ENCODE measurements around the gene CA11. TPM values are rescaled to one million over a fixed set of nuclear protein-coding genes. Genes with fewer than 3 reads are reported as not detected.

CA11 gene
- total and polyA plus RNA-seq, 5 donors: 8.6 to 16.6 (median 14.2) TPM

DNA sequence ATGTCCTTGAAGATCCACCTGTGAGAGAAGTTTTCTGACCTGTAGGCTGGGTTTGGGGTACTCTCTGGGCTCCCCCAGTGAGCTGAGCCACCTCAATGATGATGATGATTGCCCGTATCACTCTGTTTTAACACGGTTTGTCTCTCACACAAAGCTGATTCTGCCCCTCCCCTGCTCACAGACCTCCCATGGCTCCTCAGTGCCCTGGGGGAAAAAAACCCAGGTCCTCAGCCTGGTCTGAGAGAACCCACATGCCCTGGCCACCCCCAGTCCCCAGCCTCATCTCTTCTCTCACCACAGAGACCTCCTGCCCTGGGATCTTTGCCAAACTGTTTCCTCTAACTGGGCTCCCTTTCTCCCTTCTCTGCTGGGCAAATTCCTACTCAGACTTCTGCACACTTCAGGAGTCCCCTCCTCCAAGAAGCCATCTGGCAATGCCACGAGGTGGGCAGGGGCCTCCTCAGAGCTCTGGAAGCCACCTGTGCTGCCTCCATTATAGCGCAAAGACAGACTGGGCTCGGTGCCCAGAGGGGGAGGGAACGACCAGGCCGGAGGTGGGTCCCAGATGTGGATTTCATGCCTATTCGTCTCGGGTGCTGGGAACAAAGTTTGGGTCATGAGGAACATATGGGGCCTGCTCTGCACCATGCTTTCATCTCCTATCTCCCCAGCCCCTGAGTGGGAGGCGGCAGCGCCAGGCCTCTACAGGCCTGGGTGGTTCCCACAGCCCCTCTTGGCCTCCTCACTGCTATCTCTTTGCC is 8.5 kb upstream of the CA11 start:
- no peak overlapping the region for H3K4me3 ChIP-seq (ENCODE audit: low read length)
- no peaks in the 10 kb centered on the region for H3K4me1 ChIP-seq (ENCODE audit: control insufficient read depth, insufficient read depth, low read length)
- no peaks in the 10 kb centered on the region for H3K9me3 ChIP-seq (ENCODE audit: control insufficient read depth, low read length)
- H3K27ac ChIP-seq (ENCODE audit: low read length): no peak overlapping the region
- no peak for ATAC-seq
- WGBS: 41% methylated on average over 11 of the region's 11 CpGs
- no peak for DNase-seq
- intact Hi-C loops (cut with DNase I): no loop called here
- no peaks in the 10 kb centered on the region for H3K27me3 ChIP-seq (ENCODE audit: control insufficient read depth, insufficient read depth)

DNA sequence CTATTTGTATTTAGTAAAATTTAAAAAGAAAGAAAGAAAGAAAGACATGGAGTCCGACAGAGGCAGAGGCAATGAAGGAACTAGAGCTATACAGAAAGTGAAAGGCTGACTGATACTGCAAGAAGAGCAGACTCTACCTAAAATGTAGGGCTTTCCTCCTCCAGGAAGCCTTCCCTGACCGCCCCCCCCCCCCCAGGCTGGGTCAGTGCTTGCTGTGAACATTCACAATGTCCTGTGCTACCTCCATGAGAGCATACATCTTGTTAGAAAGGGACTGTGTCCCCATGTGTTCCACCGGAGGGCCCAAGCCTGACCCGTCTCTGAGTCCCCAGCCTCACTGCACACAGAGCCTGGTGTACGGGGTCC is 5.7 kb upstream of the CA11 start:
- no peaks in the 10 kb centered on the region for H3K9me3 ChIP-seq (ENCODE audit: control insufficient read depth, low read length)
- ATAC-seq: peak in 1 of 2 donors; percentile 24
- 92% methylated on average over 5 of the region's 5 CpGs for WGBS
- DNase-seq: no peak
- no peak overlapping the region for H3K27ac ChIP-seq (ENCODE audit: low read length)
- H3K27me3 ChIP-seq (ENCODE audit: control insufficient read depth, insufficient read depth): no peaks in the 10 kb centered on the region
- H3K4me3 ChIP-seq (ENCODE audit: low read length): no peak overlapping the region
- intact Hi-C loops (cut with DNase I): no loop called here
- no peaks in the 10 kb centered on the region for H3K4me1 ChIP-seq (ENCODE audit: control insufficient read depth, insufficient read depth, low read length)

DNA sequence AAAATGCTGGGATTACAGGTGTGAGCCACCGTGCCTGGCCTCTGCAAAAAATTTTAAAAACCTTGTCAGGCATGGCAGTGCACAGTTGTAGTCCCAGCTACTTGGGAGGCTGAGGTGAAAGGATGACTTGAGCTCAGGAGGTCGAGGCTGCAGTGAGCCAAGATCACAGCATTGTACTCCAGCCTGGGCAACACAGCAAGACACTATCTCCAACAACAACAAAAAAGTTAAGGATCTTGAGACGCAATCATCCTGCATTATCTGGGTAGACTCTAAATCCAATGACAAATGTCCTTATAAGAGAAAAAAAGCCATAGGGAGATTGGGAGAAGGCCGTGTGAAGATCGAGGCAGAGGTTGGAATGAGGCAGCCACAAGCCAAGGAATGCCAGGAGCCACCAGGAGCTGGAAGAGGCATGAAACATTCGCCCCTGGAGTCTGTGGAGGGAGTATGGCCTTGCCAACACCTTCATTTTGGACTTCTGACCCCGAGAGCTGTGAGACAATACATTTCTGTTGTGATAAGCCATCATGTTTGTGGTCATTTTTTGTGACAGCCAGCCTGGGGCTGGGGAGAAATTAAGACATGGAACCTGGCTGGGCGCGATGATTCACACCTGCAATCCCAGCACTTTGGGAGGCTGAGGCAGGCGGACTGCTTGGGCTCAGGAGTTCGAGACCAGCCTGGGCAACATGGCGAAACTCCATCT is 5.1 kb upstream of the CA11 start:
- intact Hi-C loops (cut with DNase I): no loop called here

DNA sequence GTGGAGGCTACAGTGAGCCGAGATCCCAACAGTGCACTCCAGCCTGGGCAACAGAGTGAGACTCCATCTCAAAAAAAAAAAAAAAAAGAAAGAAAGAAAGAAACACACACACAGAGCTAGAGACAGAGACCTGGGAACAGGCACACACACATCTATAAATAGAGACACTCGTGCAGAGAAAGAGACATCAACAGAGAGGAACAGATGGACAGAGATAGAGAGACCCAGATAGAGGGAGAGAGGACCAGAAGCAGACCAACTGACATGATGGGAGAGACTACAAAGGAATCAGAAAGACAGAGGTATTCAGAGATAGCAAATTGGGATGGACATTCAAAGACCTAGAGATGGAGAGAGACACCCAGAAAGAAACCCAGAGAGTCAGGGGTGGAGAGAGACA is 2.1 kb upstream of the CA11 start:
- Histone ChIP-seq H3K27ac (ENCODE audit: low read length) (no peak overlapping the region), H3K27me3 (ENCODE audit: control insufficient read depth, insufficient read depth) (no peaks in the 10 kb centered on the region), H3K4me3 (ENCODE audit: low read length) (no peak overlapping the region), H3K9me3 (ENCODE audit: control insufficient read depth, low read length) (no peaks in the 10 kb centered on the region), H3K4me1 (ENCODE audit: control insufficient read depth, insufficient read depth, low read length) (no peaks in the 10 kb centered on the region)
- intact Hi-C loops (cut with DNase I): loop anchor here in 3 of 4 donors (5.0 to 10.0 kb wide), 2 partner anchors 187 to 189 kb away; partner anchors contain the start of gene HSD17B14 (in 3 of the 3)
- WGBS: 62% methylated on average over 2 of the region's 2 CpGs
- DNase-seq (no peak), ATAC-seq (no peak)

More for the DNA sequence above, 5.1 kb upstream of the CA11 start:
- no peaks in the 10 kb centered on the region for H3K4me1 ChIP-seq (ENCODE audit: control insufficient read depth, insufficient read depth, low read length)
- no peak overlapping the region for H3K27ac ChIP-seq (ENCODE audit: low read length)
- no peak overlapping the region for H3K4me3 ChIP-seq (ENCODE audit: low read length)
- H3K9me3 ChIP-seq (ENCODE audit: control insufficient read depth, low read length): no peaks in the 10 kb centered on the region
- no peak for ATAC-seq
- WGBS: 90% methylated on average over 12 of the region's 12 CpGs
- DNase-seq: no peak
- H3K27me3 ChIP-seq (ENCODE audit: control insufficient read depth, insufficient read depth): no peaks in the 10 kb centered on the region

DNA sequence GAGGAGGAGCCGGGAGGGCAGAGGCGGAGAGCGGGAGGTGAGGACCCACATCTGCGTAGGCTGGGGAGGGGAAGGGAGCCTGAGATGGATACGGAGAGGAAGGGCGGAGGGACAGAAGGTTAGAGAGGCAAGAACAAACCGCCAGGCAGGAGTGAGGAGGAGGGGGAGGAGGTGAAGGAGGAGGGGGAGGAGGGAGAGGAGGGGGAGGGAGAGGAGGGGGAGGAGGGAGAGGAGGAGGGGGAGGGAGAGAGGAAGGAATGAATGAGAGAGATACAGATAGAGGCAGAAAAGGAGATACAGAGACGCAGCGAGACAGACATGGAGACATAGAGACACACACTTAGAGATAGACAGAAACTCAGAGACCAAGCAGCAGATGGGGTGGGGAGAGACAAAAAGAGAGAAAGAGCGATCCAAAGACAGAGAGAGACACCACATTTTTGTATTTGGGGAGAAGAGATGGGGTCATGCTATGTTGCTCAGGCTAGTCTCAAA is 782 bp upstream of the CA11 start:
- DNase-seq: no peak
- Histone ChIP-seq H3K4me3 (ENCODE audit: low read length) (peak overlapping the region; percentile 63), H3K27ac (ENCODE audit: low read length) (no peak overlapping the region), H3K27me3 (ENCODE audit: control insufficient read depth, insufficient read depth) (no peaks in the 10 kb centered on the region), H3K9me3 (ENCODE audit: control insufficient read depth, low read length) (no peaks in the 10 kb centered on the region), H3K4me1 (ENCODE audit: control insufficient read depth, insufficient read depth, low read length) (no peaks in the 10 kb centered on the region)
- 12% methylated on average over 8 of the region's 10 CpGs for WGBS
- intact Hi-C loops (cut with DNase I): loop anchor here in 3 of 4 donors (5.0 to 10.0 kb wide), 2 partner anchors 188 to 191 kb away; partner anchors contain the start of gene HSD17B14 (in 3 of the 3)
- no peak for ATAC-seq

DNA sequence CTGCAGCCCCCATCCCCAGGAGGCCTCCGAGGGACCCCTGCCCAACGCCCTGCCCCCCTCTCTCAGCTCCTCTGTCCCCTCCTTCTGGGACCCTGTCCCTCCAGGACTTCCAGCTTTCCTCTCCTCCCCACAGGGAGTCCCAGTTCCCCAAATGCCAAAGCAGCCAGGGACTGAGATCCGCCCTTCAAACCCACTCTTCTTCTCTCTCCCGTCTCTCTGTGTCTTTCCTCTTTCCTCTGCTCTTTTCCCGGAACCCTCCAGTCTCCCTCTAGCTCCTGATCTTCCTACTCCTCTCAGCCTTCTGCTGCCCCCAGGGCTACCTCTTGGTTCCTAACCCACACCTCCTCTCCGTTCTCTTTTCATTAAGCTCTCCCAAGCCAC is 377 bp downstream of the CA11 start:
- peak; percentile 8 to 10 for ATAC-seq
- Histone ChIP-seq H3K4me1 (ENCODE audit: control insufficient read depth, insufficient read depth, low read length) (no peaks in the 10 kb centered on the region), H3K27ac (ENCODE audit: low read length) (peak overlapping the region; percentile 63), H3K9me3 (ENCODE audit: control insufficient read depth, low read length) (no peaks in the 10 kb centered on the region), H3K27me3 (ENCODE audit: control insufficient read depth, insufficient read depth) (no peaks in the 10 kb centered on the region), H3K4me3 (ENCODE audit: low read length) (peak overlapping the region; percentile 63)
- WGBS: under 1% methylated on average over 6 of the region's 6 CpGs
- DNase-seq: peak in 1 of 3 donors; percentile 76
- intact Hi-C loops (cut with DNase I): loop anchor here in 3 of 4 donors (5.0 to 10.0 kb wide), 2 partner anchors 189 to 192 kb away; partner anchors contain the start of gene HSD17B14 (in 3 of the 3)

DNA sequence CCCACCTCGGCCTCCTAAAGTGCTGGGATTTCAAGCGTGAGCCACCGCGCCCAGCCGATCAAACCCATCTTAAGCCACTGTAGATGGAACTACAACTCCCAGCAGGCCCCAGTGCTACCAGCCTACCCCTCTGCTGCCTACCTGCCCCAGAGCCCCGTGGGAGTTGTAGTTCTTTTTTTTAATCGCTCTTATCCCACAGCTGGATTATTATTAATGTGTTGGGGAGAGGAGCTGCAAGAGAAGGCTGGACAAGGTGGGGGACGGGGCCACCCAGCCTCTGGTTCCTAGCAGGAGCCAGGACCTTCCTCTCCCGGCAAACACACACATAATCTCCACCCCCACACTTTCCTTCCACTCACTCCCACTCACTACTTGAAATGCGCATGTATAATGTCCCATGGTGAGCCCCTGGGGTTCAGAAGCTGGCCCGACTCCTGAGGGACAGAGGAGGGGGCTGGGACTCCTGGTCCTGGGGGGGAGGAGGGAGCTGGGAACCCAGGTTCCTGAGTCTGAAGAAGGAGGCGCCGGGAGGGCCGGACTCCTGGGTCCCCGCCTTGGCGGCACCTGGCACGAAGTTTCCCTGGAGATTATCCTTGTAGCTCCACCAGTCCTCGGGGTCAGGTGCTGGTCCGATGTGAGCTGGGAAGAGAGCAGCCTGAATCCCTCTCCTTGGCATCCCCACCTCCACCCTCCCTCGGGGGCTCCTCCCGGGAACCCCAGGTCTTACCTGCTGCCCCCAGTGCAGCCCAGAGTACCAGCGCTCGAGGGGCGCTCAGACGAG is 958 bp downstream of the CA11 start:
- intact Hi-C loops (cut with DNase I): loop anchor here in 3 of 4 donors (5.0 to 10.0 kb wide), 2 partner anchors 190 to 192 kb away; partner anchors contain the start of gene HSD17B14 (in 3 of the 3)
- 1% methylated on average over 25 of the region's 25 CpGs for WGBS
- H3K27me3 ChIP-seq (ENCODE audit: control insufficient read depth, insufficient read depth): no peaks in the 10 kb centered on the region
- DNase-seq: peak; percentile 79 to 90 (median 85)
- ATAC-seq: peak; percentile 77 to 80
- H3K4me1 ChIP-seq (ENCODE audit: control insufficient read depth, insufficient read depth, low read length): no peaks in the 10 kb centered on the region
- H3K9me3 ChIP-seq (ENCODE audit: control insufficient read depth, low read length): no peaks in the 10 kb centered on the region
- H3K27ac ChIP-seq (ENCODE audit: low read length): peak overlapping the region; percentile 18
- H3K4me3 ChIP-seq (ENCODE audit: low read length): peak overlapping the region; percentile 63

DNA sequence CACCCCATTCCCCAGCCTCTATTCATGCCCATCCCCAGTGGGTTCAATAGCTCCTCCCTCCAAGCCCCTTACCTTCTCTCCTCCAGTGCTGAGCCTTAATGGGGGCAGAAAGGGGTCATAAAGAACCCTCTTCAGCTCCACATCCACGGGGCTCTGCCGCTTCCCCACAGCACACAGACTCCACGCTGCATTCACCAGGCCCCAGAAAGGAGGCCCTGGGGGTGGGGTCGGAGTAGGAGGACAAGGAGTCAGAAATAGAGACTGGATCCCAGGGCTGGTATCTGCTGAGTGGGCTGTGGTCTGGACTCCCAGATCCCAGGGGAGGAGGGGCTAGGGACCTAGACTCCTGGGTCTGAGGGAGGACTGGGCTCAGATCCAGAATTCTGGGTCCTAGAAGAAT is 1.6 kb downstream of the CA11 start:
- DNase-seq: no peak
- Histone ChIP-seq H3K4me1 (ENCODE audit: control insufficient read depth, insufficient read depth, low read length) (no peaks in the 10 kb centered on the region), H3K9me3 (ENCODE audit: control insufficient read depth, low read length) (no peaks in the 10 kb centered on the region), H3K27ac (ENCODE audit: low read length) (no peak overlapping the region), H3K27me3 (ENCODE audit: control insufficient read depth, insufficient read depth) (no peaks in the 10 kb centered on the region), H3K4me3 (ENCODE audit: low read length) (no peak overlapping the region)
- intact Hi-C loops (cut with DNase I): loop anchor here in 2 of 4 donors (10.0 kb wide), 1 partner anchor 190 kb away; the partner anchor contains the start of gene HSD17B14 (in 2 of the 2)
- 74% methylated on average over 4 of the region's 4 CpGs for WGBS
- no peak for ATAC-seq

DNA sequence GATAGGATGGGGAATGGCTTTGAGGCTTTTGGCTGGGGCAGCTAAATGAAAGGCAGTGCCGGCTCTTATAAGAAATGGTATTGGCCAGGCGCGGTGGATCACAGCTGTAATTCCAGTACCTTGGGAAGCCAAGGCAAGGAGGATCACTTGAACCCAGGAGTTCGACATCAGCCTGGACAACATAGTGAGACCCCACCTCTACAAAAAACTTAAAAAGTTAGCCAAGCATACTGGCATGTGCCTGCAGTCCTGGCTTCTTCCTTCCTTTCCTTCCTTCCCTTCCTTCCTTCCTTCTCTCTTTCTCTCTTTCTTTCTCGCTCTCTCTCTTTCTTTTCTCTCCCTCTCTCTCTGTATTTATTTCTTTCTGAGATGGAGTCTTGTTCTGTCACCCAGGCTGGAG is 3.1 kb downstream of the CA11 start:
- WGBS: 88% methylated on average over 5 of the region's 5 CpGs
- DNase-seq (no peak), ATAC-seq (no peak)
- no peaks in the 10 kb centered on the region for H3K9me3 ChIP-seq (ENCODE audit: control insufficient read depth, low read length)
- no peaks in the 10 kb centered on the region for H3K4me1 ChIP-seq (ENCODE audit: control insufficient read depth, insufficient read depth, low read length)
- no peak overlapping the region for H3K4me3 ChIP-seq (ENCODE audit: low read length)
- H3K27ac ChIP-seq (ENCODE audit: low read length): no peak overlapping the region
- intact Hi-C loops (cut with DNase I): loop anchor here in 2 of 4 donors (10.0 kb wide), 1 partner anchor 192 kb away; the partner anchor contains the start of gene HSD17B14 (in 2 of the 2)
- no peaks in the 10 kb centered on the region for H3K27me3 ChIP-seq (ENCODE audit: control insufficient read depth, insufficient read depth)

DNA sequence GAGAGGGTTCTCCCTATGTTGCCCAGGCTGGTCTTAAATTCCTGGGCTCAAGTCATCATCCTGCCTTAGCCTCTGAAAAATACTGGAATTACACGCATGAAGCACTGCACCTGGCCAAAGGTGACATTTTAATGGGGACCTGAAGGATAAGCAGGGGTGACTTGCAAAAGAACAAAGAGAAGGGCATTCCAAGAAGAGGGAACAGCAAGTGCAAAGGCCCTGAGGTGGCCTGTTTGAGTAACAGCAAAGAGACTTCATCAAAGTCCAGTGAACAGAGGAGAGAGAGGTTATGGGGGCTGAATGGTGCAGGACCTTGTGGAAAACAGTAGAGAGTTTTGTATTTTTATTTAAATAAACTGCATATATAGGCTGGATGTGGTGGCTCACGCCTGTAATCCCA is 4.1 kb downstream of the CA11 start:
- no peak for DNase-seq

More for the DNA sequence above, 4.1 kb downstream of the CA11 start:
- H3K4me3 ChIP-seq (ENCODE audit: low read length): no peak overlapping the region
- no peaks in the 10 kb centered on the region for H3K27me3 ChIP-seq (ENCODE audit: control insufficient read depth, insufficient read depth)
- intact Hi-C loops (cut with DNase I): loop anchor here in 2 of 4 donors (10.0 kb wide), 1 partner anchor 193 kb away; the partner anchor contains the start of gene HSD17B14 (in 2 of the 2)
- no peak overlapping the region for H3K27ac ChIP-seq (ENCODE audit: low read length)
- no peaks in the 10 kb centered on the region for H3K9me3 ChIP-seq (ENCODE audit: control insufficient read depth, low read length)
- ATAC-seq: no peak
- 94% methylated on average over 2 of the region's 2 CpGs for WGBS
- H3K4me1 ChIP-seq (ENCODE audit: control insufficient read depth, insufficient read depth, low read length): no peaks in the 10 kb centered on the region
